ENCODE data around the gene EPS8. TPM values are rescaled to one million over a fixed set of nuclear protein-coding genes. Genes with fewer than 3 reads are reported as not detected.

The EPS8 gene
- total and polyA plus RNA-seq, 2 donors (not counting 1 experiment from before 2014, with no cell fraction given), result 0.76 to 0.96 TPM

DNA sequence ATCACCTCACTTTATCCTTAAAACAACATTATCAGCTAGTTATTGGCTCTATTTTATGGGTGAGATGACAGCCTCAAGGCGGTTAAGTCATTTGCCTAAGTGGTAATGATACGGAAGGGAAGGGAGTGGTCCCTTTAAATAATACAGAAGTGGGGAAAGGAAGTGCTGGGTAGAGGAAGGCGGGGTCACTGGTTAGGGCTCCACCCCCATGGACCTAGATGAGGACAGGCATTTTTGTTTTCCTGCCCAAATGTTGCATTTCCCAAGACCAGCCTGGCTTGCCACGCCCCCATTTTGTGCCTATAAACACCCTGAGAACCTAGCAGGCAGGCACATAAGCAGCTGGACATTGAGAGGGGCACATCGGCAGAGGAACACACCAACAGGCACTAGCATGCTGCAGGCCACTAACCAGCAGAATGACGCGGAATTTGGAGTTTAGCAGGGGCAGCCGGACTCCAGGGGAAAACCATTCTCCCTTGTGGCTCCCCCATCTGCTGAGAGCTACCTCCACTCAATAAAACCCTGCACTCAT, 100.9 kb downstream of the EPS8 start:
- H3K27me3 Mint-ChIP-seq, result peaks cover 7% of the 10 kb centered on the region
- no peak overlapping the region for H3K27ac Mint-ChIP-seq
- H3K36me3 ChIP-seq (replicated peaks in 1 of 2; ENCODE audit: control extremely low read depth in 1 of 2, control insufficient read depth in 1 of 2, extremely low read depth in 1 of 2, insufficient read depth in 2 of 2, low read length in 1 of 2), result no peaks in the 10 kb centered on the region
- ATAC-seq (ENCODE audit: low read depth) (no peak), DNase-seq (peak; percentile 27)
- no peak overlapping the region for H3K4me3 ChIP-seq (ENCODE audit: control extremely low read depth in 1 of 5, extremely low read depth in 1 of 5, insufficient read depth in 1 of 5, low read depth in 2 of 5, low read length in 4 of 5)
- H3K27ac ChIP-seq (ENCODE audit: low read length in 2 of 2), result no peak overlapping the region
- peaks cover 3% of the 10 kb centered on the region for H3K9me3 Mint-ChIP-seq (ENCODE audit: insufficient read depth)
- peaks cover 0 to 8% (median 0%) of the 10 kb centered on the region in 3 donors for H3K9me3 ChIP-seq (ENCODE audit: control extremely low read depth in 1 of 3, control insufficient read depth in 2 of 3, insufficient read depth in 1 of 3, low read length in 2 of 3)
- H4K20me1 ChIP-seq (ENCODE audit: control insufficient read depth, insufficient read depth, low read length, poor library complexity, severe bottlenecking), result no peaks in the 10 kb centered on the region
- peak overlapping the region; percentile 19 for H2AFZ ChIP-seq (ENCODE audit: insufficient read depth, low read depth, low read length, poor library complexity, severe bottlenecking)
- WGBS (ENCODE audit: insufficient coverage), result 76% methylated on average over 7 of the region's 8 CpGs
- no peak overlapping the region for H3K9ac ChIP-seq (ENCODE audit: low read length)
- CTCF ChIA-PET, result no interaction called here
- intact Hi-C loops (cut with micrococcal nuclease), result no loop called here
- TF ChIP-seq EZH2 (IDR thresholded peaks at IDR 0.05; ENCODE audit: borderline replicate concordance, insufficient read depth, low read depth, low read length, poor library complexity, severe bottlenecking), result no peak
- TF ChIP-seq, protein P1, sequence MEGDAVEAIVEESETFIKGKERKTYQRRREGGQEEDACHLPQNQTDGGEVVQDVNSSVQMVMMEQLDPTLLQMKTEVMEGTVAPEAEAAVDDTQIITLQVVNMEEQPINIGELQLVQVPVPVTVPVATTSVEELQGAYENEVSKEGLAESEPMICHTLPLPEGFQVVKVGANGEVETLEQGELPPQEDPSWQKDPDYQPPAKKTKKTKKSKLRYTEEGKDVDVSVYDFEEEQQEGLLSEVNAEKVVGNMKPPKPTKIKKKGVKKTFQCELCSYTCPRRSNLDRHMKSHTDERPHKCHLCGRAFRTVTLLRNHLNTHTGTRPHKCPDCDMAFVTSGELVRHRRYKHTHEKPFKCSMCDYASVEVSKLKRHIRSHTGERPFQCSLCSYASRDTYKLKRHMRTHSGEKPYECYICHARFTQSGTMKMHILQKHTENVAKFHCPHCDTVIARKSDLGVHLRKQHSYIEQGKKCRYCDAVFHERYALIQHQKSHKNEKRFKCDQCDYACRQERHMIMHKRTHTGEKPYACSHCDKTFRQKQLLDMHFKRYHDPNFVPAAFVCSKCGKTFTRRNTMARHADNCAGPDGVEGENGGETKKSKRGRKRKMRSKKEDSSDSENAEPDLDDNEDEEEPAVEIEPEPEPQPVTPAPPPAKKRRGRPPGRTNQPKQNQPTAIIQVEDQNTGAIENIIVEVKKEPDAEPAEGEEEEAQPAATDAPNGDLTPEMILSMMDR (IDR thresholded peaks at IDR 0.05), result no peak
- peaks cover 0 to 6% of the 10 kb centered on the region in 2 donors for H3K4me1 ChIP-seq (ENCODE audit: control insufficient read depth in 2 of 2, insufficient read depth in 2 of 2, low read length in 2 of 2)
- POLR2A ChIA-PET, result no interaction called here
- peak overlapping the region; percentile 17 for H3K4me3 Mint-ChIP-seq
- H3K79me2 ChIP-seq (ENCODE audit: control insufficient read depth, insufficient read depth, low read length), result no peaks in the 10 kb centered on the region
- H3K4me2 ChIP-seq (replicated peaks; ENCODE audit: low read depth, low read length, poor library complexity, severe bottlenecking), result no peak overlapping the region
- H3K4me1 Mint-ChIP-seq, result peaks cover 12% of the 10 kb centered on the region
- no peaks in the 10 kb centered on the region for H3K27me3 ChIP-seq (replicated peaks in 1 of 4; ENCODE audit: control extremely low read depth in 1 of 4, control insufficient read depth in 3 of 4, insufficient read depth in 4 of 4, low read length in 3 of 4)

DNA sequence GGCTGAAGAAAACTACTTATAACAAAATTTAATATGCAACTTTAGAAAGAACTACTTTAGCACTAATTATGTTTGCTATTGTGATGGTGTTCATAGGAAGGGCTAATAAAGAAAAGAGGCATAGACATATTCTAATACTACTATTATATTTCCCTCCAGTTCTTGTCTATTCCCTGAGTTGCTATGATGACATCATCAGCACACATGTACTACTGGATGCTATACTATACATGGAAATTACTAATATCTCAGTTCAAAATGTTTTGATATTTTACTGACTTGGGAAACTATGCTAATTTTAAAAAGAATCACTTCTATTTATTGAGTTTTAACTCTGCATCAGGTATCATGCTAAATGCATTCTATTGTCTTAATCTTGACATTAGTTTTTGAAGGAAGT, 101.6 kb downstream of the EPS8 start:
- no peak overlapping the region for H3K9ac ChIP-seq (ENCODE audit: low read length)
- no peaks in the 10 kb centered on the region for H3K27me3 ChIP-seq (replicated peaks in 1 of 4; ENCODE audit: control extremely low read depth in 1 of 4, control insufficient read depth in 3 of 4, insufficient read depth in 4 of 4, low read length in 3 of 4)
- intact Hi-C loops (cut with micrococcal nuclease), result no loop called here
- ChIA-PET CTCF (no interaction called here), POLR2A (no interaction called here)
- peaks cover 7% of the 10 kb centered on the region for H3K27me3 Mint-ChIP-seq
- H3K4me1 ChIP-seq (ENCODE audit: control insufficient read depth in 2 of 2, insufficient read depth in 2 of 2, low read length in 2 of 2), result peaks cover 0 to 6% of the 10 kb centered on the region in 2 donors
- no peak overlapping the region for H3K4me3 Mint-ChIP-seq
- DNase-seq (no peak), ATAC-seq (ENCODE audit: low read depth) (no peak)
- H3K9me3 Mint-ChIP-seq (ENCODE audit: insufficient read depth), result peaks cover 3% of the 10 kb centered on the region
- no peak overlapping the region for H3K4me2 ChIP-seq (replicated peaks; ENCODE audit: low read depth, low read length, poor library complexity, severe bottlenecking)
- no peak overlapping the region for H3K27ac ChIP-seq (ENCODE audit: low read length in 2 of 2)
- no peaks in the 10 kb centered on the region for H3K79me2 ChIP-seq (ENCODE audit: control insufficient read depth, insufficient read depth, low read length)
- H3K36me3 ChIP-seq (replicated peaks in 1 of 2; ENCODE audit: control extremely low read depth in 1 of 2, control insufficient read depth in 1 of 2, extremely low read depth in 1 of 2, insufficient read depth in 2 of 2, low read length in 1 of 2), result no peaks in the 10 kb centered on the region
- H3K27ac Mint-ChIP-seq, result no peak overlapping the region
- TF ChIP-seq, protein P1 (IDR thresholded peaks at IDR 0.05), result no peak
- TF ChIP-seq EZH2 (IDR thresholded peaks at IDR 0.05; ENCODE audit: borderline replicate concordance, insufficient read depth, low read depth, low read length, poor library complexity, severe bottlenecking), result no peak
- H2AFZ ChIP-seq (ENCODE audit: insufficient read depth, low read depth, low read length, poor library complexity, severe bottlenecking), result no peak overlapping the region
- H3K4me3 ChIP-seq (ENCODE audit: control extremely low read depth in 1 of 5, extremely low read depth in 1 of 5, insufficient read depth in 1 of 5, low read depth in 2 of 5, low read length in 4 of 5), result no peak overlapping the region
- no peaks in the 10 kb centered on the region for H4K20me1 ChIP-seq (ENCODE audit: control insufficient read depth, insufficient read depth, low read length, poor library complexity, severe bottlenecking)
- H3K9me3 ChIP-seq (ENCODE audit: control extremely low read depth in 1 of 3, control insufficient read depth in 2 of 3, insufficient read depth in 1 of 3, low read length in 2 of 3), result peaks cover 0 to 8% (median 0%) of the 10 kb centered on the region in 3 donors
- H3K4me1 Mint-ChIP-seq, result peaks cover 12% of the 10 kb centered on the region
